HG03575 (cell line): ENCODE measurements around the gene PPM1L.

ENCODE experiments used
- ATAC-seq: cut with Tn5 transposase; IDR thresholded peaks from one replicate; pipeline ENCODE4 v1.9.1; 2021; ENCODE audit not compliant: unreplicated experiment, insufficient number of reproducible peaks, low FRiP score; ENCODE audit errors: extremely low read depth

Gene PPM1L

GRCh38 chr3:160796813-160797164 lies 40.8 kb downstream of the PPM1L start:
- ATAC-seq: no peak

GRCh38 chr3:160797356-160797755 lies 41.3 kb downstream of the PPM1L start:
- no peak for ATAC-seq

- peak; percentile 79 for ATAC-seq
Observed at GRCh38 chr3:160801386-160802118, 45.5 kb downstream of the PPM1L start.

GRCh38 chr3:160804762-160805161 lies 48.7 kb downstream of the PPM1L start:
- no peak for ATAC-seq

- no peak for ATAC-seq
Observed at GRCh38 chr3:160806094-160806493, 50.1 kb downstream of the PPM1L start.

GRCh38 chr3:160806686-160807085 lies 50.7 kb downstream of the PPM1L start:
- no peak for ATAC-seq

- ATAC-seq: no peak
Observed at GRCh38 chr3:160808838-160809237, 52.8 kb downstream of the PPM1L start.

- no peak for ATAC-seq
Observed at GRCh38 chr3:160809453-160809852, 53.4 kb downstream of the PPM1L start.

GRCh38 chr3:160810362-160811236 lies 54.6 kb downstream of the PPM1L start:
- ATAC-seq: no peak

- no peak for ATAC-seq
Observed at GRCh38 chr3:160811237-160811548, 55.2 kb downstream of the PPM1L start.

GRCh38 chr3:160812304-160812703 lies 56.3 kb downstream of the PPM1L start:
- no peak for ATAC-seq

- ATAC-seq: no peak
Observed at GRCh38 chr3:160815280-160815679, 59.2 kb downstream of the PPM1L start.

- ATAC-seq: no peak
Observed at GRCh38 chr3:160820022-160820421, 64.0 kb downstream of the PPM1L start.

GRCh38 chr3:160820430-160820829 lies 64.4 kb downstream of the PPM1L start:
- no peak for ATAC-seq

- ATAC-seq: no peak
Observed at GRCh38 chr3:160822936-160823335, 66.9 kb downstream of the PPM1L start.

- no peak for ATAC-seq
Observed at GRCh38 chr3:160825311-160825800, 69.3 kb downstream of the PPM1L start.

- ATAC-seq: no peak
Observed at GRCh38 chr3:160826408-160826807, 70.4 kb downstream of the PPM1L start.

- ATAC-seq: no peak
Observed at GRCh38 chr3:160826991-160827390, 71.0 kb downstream of the PPM1L start.

GRCh38 chr3:160827516-160827915 lies 71.5 kb downstream of the PPM1L start:
- ATAC-seq: no peak

- ATAC-seq: no peak
Observed at GRCh38 chr3:160828880-160829279, 72.8 kb downstream of the PPM1L start.
